DMS153 treated with DMSO at 0.1 percent for 48 hours (cell line): Measurements from ENCODE around the gene BLOC1S3.

Experiments
- DNase-seq: peaks from one replicate; lab custom pipeline; 2025; ENCODE audit not compliant: unreplicated experiment; lab: John Stamatoyannopoulos, UW

The BLOC1S3 gene

DNA sequence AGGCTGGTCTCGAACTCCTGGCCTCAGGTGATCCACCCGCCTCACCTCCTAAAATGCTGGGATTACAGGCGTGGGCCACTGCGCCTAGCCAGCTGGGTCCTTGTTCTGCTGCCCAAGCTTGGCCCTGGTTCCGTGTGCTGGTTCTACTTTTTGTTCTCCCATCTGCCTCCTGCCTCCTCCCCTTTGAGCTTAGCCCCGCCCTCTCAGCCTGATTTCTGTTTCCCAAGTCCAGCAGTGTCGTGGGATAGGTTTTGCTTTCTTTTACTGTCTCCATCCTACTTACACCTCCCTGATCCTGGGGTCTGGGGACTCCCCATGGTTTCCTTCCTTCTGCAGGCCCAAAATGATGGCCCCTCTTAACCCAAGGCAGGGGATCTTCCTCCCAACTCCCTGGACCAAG lies 2.4 kb downstream of the BLOC1S3 start:
- DNase-seq: no peak

DNA sequence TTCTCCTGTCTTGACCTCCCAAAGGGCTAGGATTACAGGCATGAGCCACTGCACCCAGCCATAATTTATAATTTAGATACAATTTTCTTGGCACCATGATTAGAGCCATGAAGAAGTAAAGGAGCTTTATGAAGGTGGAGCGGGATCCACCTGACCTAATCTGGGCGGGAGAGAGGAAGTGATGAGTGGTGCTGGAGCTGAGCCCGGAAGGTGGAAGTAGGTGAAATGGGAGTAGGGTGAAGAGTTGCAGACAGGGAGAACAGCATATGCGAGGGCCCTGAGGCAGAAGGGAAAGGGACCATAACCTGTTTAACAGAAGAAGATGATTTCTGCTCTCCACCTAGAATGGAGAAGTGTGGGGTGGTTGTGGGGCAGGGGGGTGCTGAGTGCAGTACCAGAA lies 4.2 kb downstream of the BLOC1S3 start:
- no peak for DNase-seq

DNA sequence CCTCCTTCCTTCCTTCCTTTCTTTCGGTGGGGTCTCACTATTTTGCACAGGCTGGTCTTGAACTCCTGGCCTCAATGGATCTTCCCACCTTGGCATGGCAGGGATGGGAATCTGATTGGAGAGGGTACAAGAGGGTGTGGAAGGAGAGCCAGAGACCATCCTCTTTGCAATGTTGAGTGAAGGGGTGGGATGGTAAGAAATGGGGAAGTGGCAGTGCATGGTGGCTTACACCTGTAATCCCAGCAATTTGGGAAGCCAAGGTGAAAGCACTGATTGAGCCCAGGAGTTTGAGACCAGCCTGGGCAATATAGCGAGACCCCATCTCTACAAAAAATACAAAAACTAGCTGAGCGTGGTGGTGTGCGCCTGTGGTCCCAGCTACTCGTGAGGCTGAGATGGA lies 5.5 kb downstream of the BLOC1S3 start:
- DNase-seq: no peak

DNA sequence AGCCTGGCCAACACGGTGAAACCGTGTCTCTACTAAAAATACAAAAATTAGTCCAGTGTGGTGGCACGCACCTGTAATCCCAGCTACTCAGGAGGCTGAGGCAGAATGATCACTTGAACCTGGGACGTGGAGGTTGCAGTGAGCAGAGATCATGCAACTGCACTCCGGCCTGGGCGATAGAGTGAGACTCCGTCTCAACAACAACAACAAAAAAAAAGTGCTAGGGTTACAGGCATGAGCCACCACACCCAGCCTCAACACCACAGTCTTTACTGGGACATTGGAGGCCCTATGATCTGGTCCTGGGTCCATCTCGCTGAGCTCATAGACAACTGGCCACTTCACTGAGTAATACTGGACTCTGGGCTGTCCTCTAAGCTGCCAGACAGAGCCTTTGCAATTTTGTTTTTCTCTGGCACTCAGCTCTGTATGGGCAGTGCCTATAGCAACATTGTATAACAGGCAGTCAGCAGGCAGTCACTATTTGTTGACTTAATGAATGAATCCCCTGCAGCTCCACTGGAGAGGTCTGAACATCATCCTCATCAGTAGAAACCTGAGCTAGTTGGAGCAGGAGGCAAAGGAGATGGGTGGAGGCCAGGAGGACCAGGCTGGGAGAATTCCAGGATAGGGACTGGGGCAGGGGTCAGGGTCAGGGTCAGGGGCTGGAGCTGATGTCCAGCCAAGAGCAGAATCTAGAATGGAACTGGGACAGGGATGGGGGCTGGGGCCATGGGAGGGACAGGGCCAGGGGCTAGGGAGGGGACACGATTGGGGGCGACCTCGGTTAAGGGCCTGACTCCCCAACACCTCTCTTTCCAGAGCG lies 8.1 kb downstream of the BLOC1S3 start:
- no peak for DNase-seq

DNA sequence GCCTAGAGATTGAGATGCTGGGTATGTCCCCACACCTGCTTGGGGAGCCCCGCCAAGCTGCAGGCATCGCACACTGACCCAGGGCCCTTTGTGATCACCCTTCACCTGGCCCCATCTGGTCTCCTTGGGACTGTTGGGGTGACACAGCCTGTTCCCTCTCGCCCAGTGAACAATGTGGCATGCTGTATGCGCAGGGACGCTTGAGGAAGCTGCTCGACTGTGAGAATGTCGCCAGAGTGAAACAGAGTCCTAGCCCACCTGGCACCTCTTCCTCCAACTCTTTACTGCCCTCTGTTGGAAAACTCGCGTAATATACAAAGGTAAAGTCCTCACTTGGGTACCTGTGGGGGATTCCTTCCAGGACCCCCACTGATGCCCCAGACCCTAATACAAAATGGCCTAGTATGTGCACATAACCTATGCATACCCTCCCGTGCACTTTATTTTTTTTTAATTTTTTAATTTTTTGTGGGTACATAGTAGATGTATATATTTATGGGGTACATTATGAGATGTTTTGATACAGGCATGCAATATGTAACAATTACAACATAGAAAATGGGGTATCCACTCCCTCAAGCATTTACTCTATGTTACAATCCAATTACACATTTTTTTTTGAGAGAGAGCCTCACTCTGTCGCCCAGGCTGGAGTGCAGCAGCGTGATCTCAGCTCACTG lies 9.0 kb downstream of the BLOC1S3 start:
- DNase-seq: no peak

DNA sequence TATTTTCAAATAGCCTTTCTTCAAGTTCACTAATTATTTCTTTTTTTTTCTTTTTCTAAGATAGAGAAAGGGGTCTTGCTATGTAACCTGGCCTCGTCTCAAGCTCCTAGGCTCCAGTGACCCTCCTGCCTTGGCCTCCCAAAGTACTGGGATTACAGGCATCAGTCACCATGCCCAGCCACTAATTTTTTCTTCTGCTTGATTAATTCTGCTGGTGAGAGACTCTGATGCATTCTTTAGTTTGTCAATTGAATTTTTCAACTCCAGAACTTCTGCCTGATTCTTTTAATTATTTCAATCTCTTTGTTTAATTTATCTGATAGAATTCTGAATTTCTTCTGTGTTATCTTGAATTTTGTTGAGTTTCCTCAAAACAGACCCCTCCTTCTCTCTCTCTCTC lies 11.4 kb downstream of the BLOC1S3 start:
- DNase-seq: no peak

DNA sequence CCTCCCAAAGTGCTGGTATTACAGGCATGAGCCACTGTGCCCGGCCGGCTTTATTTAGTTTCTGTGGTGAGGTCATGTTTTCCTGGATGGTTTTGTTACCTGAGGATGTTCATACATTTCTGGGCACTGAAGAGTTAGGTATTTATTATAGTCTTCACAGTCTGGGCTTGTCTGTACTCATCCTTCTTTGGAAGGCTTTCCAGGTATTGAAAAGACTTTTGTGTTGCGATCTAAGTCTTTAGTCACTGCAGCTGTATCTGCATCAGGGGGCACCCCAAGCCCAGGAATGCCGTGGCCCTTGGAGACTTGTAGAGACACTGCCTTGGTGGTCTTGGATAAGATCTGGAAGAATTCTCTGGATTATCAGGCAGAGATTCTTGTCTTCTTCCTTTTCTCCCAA lies 12.8 kb downstream of the BLOC1S3 start:
- DNase-seq: no peak

DNA sequence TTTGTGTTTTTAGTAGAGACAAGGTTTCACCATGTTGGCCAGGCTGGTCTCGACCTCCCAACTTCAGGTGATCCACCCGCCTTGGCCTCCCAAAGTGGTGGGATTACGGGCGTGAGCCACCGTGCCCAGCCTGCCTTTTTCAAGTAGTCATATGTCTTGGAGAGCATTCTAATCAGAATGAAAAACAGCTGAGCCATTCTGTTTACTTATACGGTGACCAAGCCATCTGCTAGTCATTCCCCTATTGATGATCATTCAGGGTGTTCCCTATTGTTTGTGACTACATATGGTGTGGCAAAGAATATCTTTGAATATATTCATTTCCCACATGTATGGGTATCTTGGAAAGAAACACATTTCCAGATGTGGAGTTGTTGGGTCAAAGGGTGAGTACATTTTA lies 17.2 kb downstream of the BLOC1S3 start:
- DNase-seq: no peak

DNA sequence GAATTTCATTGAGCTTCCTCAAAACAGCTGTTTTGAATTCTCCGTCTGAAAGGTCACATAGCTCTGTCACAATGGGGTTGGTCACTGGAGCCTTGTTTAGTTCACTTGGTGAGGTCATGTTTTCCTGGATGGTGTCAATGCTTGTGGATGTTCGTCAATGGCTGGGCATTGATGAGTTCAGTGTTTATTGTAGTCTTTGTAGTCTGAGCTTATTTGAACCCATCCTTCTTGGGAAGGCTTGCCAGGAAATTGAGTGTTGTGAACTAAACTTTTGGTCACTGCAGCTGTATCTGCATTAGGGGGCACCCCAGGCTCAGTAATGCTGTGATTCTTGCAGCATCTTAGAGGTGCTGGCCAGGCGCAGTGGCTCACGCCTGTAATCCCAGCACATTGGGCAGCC lies 22.0 kb downstream of the BLOC1S3 start:
- DNase-seq: no peak

DNA sequence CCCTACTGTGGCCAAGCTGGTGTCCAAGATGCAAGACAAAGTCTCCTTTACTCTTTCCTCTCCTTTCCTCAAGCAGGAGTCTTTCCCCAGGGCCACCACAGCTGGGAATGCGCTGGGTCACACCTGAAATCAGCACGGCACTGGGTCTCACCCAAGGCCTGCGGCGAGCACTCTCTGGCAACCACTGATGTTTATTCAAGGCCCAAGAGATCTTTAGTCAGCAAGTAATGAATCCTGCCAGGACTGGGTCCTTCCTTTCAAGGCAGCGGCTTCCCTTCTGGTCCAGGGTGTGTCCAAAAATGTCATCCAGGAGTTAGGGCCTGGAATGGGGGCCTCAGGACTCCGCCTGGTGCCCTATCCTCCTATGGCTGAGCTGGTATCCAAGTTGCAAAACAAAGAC lies 24.1 kb downstream of the BLOC1S3 start:
- DNase-seq: no peak

DNA sequence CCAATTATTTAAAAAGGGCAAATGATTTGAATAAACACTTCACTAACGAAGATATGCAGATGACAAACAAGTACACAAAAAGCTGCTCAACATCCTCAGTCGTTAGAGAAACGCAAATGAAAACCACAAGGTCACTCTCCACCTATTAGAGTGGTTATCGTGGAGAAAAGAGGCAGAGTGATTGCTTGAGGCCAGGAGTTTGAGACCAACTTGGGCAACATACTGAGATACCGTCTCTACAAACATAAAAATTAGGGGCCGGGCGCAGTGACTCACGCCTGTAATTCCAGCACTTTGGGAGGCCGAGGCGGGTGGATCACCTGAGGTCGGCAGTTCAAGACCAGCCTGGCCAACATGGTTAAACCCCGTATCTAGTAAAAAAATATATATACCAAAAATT lies 27.2 kb downstream of the BLOC1S3 start:
- no peak for DNase-seq

DNA sequence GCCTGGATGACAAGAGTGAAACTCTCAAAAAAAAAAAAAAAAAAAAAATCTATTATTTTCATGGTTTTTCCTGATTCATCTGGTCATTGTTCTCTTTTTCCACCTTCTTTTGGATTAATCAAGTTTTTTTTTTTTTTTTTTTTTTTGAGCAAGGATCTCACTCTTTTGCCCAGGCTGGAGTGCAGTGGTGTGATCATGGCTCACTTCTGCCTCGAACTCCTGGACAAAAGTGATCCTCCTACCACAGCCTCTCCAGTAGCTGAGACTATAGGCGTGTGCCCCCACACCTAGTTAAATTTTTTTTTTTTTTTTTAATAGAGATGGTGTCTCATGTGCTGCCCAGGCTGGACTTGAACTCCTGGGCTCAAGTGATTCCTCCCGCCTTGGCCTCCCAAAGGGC lies 27.7 kb downstream of the BLOC1S3 start:
- DNase-seq: no peak

DNA sequence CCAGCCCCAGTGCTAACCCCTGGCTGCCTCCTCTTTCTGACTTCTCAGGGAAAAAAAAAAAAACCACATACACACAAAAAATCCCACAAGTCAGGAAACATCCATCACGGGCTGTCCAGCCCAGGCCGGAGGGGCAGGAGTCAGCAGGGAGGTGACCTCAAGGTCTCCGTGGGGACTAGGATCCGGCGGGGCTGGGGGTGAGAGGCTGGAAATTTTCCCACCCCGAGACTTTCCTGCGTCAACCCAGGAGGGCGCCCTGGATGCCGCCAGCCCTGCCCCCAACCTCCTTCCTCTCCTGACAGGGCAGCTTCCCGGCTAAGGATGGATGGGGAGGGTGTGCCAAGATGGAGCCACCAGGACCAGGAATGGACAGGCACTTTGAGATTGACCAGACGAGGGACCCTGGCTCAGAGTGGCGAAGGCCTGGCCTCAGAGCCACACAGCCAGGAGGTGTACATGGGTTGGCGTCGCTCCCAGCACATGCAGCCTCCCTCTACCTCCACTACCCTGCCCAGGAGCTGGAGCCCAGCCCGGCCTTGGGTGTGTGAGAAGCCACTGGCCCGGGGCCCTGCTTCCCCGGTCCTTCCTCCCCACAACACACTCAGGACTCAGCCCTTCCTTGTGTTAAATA lies 33.3 kb downstream of the BLOC1S3 start:
- DNase-seq: no peak

DNA sequence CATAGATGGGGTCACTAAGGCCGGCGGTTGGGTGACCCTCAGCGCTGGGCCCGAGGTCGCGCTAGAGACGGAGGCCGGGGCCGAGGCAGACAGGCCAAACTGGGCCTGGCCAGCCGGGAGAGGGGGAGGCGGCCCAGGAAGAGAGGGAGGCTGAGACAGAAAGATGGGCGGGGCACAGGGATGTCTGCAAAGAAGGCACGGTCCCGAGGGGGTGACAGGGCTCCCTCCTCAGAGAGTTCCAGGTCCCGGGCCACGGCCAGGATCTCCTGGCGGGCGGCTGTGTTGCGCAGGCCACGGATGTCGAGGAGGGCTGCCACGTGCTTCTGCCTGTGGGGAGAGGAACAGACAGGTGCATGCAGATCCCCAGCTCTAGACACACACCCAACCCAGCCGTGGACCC lies 34.4 kb downstream of the BLOC1S3 start:
- DNase-seq: no peak

DNA sequence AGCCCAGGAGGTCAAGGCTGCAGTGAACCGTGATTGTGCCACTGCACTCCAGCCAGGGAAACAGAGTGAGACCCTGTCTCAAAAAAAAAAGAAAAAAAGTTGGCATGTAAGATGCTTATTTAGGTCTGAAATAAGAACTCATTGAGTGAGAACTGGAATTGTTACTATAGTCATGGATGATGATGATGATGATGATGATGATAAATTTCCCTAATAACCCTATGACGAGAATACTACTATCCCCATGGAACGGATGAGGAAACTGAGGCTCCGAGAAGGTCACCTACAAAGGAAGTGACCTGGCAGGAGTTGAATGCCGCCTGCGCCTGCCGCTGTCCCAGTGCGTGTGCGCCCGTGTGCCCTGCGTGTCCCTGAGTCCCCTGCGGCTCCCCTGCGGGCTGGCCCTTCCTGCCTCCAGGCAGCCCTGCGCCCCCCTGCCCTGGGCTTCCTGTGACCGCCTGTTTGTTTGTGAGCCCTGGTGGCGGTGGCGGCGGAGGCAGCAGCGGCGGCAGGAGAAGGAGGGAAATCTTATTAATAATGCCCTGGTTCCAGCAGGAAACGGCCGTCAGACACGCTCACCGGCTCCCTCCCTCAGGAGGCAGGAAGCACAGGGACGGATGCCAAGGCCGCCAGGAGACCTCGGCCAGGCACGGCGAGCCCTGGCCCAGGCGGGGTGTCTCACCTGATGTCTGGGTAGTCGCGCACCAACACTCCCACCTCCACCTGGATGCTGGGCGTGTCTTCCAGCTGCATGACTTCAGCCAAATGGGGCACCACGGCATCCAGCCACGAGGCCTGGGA lies 37.0 kb downstream of the BLOC1S3 start:
- peak; percentile 39 for DNase-seq

DNA sequence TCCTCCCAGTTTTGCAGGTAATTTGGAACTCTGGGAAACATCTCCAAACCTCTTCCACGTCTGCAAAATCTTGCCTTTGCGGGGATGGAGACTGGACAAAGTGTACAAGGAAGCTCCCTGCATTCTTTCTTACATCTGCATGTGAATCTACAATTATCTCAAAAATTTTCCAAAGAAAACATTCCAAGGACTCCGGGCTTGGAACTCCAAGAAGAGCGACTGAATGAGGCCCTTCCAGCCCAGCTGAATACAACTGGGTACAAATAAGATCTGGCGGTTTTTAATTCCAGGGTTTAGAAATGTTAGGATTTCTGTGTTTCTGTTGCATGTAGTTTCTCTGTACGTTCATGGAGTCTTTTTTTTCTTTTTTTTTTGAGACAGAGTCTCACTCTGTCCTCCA lies 38.1 kb downstream of the BLOC1S3 start:
- no peak for DNase-seq

DNA sequence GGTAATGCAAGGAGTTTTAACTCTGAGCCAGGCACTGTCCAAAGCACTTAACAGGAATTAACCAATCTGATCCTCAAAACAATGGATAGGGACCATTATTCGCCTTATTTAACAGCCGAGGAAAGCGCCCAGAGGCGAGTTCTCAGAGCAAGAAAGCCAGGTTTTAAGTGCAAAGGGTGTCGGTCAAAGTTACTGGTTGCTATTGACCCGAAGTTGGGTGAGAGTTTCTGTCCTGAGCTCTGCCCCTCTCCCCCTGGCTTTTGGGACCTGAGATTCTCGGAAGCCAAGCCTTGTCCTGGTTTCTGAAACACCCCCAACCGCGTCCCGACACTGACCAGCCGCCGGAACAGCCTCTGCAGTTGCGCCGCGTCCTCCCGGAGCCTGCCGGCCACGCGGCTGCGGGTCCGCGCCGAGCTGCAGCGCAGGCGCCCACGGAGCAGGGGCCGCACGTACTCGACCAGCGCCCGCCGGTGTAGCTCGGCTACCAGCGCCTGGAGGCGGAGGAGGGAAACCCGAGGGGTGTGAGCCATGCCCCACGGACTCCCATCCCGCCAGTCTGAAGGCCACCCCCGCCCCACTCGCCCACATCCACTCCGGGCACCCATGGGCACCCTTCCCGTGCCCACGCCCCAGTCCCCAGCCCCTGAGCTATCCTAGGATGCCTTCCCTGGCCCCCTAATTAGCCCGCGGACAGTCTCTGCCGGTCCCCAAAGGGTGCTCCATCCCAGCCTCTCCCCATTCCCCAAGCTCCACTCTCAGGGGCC lies 38.8 kb downstream of the BLOC1S3 start:
- DNase-seq: no peak

DNA sequence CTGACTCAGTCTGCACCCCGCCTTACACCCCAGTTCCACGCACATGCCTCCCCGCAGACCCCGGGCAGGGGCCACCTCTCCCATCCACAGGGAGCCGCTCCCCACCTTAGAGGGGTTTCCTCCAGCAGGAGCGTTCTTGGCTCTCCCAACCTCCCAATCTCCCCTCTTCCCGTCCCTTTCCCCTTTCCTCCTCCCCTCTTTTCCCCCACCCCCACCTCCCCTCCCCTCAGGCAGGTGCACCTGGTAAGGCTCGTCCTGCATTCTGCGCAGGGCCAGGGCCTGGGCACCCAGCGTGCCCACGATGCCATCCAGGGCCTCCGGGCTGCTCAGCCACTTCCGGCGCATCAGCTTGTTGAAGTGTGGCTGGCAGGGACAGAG lies 39.4 kb downstream of the BLOC1S3 start:
- no peak for DNase-seq

DNA sequence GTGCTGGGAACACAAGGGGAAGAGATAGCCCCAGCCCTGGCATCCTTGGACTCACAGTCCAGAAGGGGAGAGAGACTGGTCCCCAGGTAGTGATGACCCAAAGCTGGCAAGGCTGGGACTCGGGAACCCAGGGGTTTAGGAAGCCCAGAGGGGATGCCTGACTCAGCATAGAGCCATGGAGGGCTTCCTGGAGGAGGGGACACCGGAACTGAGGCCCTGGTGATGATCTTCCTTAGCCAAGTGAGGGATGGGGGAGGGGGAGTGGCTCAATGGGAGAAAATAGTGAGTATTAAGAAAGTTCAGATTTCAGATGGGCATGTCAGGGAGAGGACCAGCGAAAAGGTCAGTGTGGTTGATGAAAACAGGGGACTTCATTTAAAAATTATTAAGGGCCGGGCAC lies 39.8 kb downstream of the BLOC1S3 start:
- DNase-seq: no peak

DNA sequence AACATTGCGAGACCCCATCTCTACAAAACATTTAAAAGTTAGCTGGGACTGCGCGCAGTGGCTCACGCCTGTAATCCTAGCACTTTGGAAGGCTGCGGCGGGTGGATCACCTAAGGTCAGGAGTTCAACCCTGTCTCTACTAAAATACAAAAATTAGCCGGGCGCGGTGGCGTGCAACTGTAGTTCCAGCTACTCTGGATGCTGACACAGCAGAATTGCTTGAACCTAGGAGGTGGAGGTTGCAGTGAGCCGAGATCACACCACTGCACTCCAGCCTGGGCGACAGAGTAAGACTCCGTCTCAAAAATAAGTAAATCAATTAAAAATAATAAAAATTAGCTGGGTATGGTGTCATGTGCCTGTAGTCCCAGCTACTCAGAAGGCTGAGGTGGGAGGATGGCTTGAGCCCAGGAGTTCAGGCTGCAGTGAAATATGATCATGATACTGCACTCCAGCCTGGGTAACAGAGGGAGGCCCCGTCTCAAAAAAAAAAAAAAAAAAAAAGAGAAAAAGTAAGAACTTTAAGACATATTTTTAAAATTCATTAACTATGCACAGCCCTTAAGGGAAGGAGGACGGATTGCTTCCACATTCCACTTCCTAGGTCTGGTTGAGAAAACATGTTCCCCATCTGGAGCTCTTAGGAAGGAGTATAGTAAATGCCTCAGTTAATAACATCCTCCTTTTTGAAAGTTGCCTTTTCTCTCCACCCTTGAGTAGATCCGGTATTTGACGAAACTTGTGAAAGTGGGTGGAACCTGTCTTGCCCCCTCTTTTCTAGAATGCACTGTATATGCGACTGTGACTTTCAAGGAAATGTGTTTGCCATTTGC lies 40.5 kb downstream of the BLOC1S3 start:
- no peak for DNase-seq
